H9 (cell line): ENCODE measurements around the gene GPR155. TPM values are rescaled to one million over a fixed set of nuclear protein-coding genes. Genes with fewer than 3 reads are reported as not detected.

Experiments
- DNase-seq: peaks from one replicate; pipeline ENCODE4 v3.0.0-alpha.2; 2017
- H2AFZ ChIP-seq: one replicate; pipeline ENCODE4 v1.6.1; 2013; ENCODE audit warnings: mild to moderate bottlenecking, low read length, control low read depth, moderate library complexity
- H2AK5ac ChIP-seq: 2 replicates; pipeline ENCODE4 v1.6.1; 2013; ENCODE audit warnings: low read length, control low read depth, mixed read lengths; ENCODE audit not compliant: insufficient read length
- H2BK120ac ChIP-seq: one replicate; pipeline ENCODE4 v1.6.1; 2013; ENCODE audit warnings: low read depth, mild to moderate bottlenecking, low read length, control low read depth, inconsistent platforms; ENCODE audit not compliant: poor library complexity, severe bottlenecking
- H2BK12ac ChIP-seq: 2 replicates; pipeline ENCODE4 v1.6.1; 2013; ENCODE audit warnings: low read length, control low read depth, mixed read lengths, low read depth; ENCODE audit not compliant: insufficient read length
- H2BK15ac ChIP-seq: 2 replicates; pipeline ENCODE4 v1.6.1; 2013; ENCODE audit warnings: low read depth, low read length, control low read depth
- H2BK20ac ChIP-seq: one replicate; pipeline ENCODE4 v1.6.1; 2013; ENCODE audit warnings: low read depth, mild to moderate bottlenecking, low read length, control low read depth, inconsistent platforms; ENCODE audit not compliant: poor library complexity, severe bottlenecking
- H2BK5ac ChIP-seq: 2 replicates; pipeline ENCODE4 v1.6.1; 2013; ENCODE audit warnings: low read length, control low read depth, mixed read lengths; ENCODE audit not compliant: insufficient read length
- H3K14ac ChIP-seq: 2 replicates; pipeline ENCODE4 v1.6.1; 2013; ENCODE audit warnings: low read length, control low read depth; ENCODE audit not compliant: insufficient read depth
- H3K18ac ChIP-seq: 2 replicates; pipeline ENCODE4 v1.6.1; 2013; ENCODE audit warnings: low read depth, mild to moderate bottlenecking, mixed read lengths, low read length, control low read depth; ENCODE audit not compliant: insufficient read length
- H3K23ac ChIP-seq: 2 replicates; pipeline ENCODE4 v1.6.1; 2013; ENCODE audit warnings: low read length, control low read depth, mixed read lengths, low read depth; ENCODE audit not compliant: insufficient read length
- H3K23me2 ChIP-seq: 2 replicates; pipeline ENCODE4 v1.6.1; 2013; ENCODE audit warnings: low read depth, mild to moderate bottlenecking, mixed read lengths, low read length, control low read depth; ENCODE audit not compliant: insufficient read length, poor library complexity, severe bottlenecking
- H3K27ac ChIP-seq: 2 replicates; pipeline ENCODE4 v1.5.1; 2013; ENCODE audit warnings: low read length, control low read depth, mixed read lengths, low read depth; ENCODE audit not compliant: insufficient read length
- H3K27me3 ChIP-seq: 2 replicates; pipeline ENCODE4 v1.6.1; 2013; ENCODE audit warnings: low read length, control low read depth, inconsistent platforms; ENCODE audit not compliant: insufficient read depth
- H3K4ac ChIP-seq: 2 replicates; pipeline ENCODE4 v1.6.1; 2013; ENCODE audit warnings: low read depth, mild to moderate bottlenecking, control low read depth, inconsistent platforms, low read length, moderate library complexity
- H3K4me1 ChIP-seq: 2 replicates; pipeline ENCODE4 v1.6.1; 2013; ENCODE audit warnings: low read length, control low read depth, inconsistent platforms; ENCODE audit not compliant: insufficient read depth
- H3K4me2 ChIP-seq: 2 replicates; pipeline ENCODE4 v1.6.1; 2013; ENCODE audit warnings: low read length, control low read depth, mixed read lengths; ENCODE audit not compliant: insufficient read length, insufficient read depth
- H3K56ac ChIP-seq: 2 replicates; pipeline ENCODE4 v1.6.1; 2013; ENCODE audit warnings: low read depth, mild to moderate bottlenecking, mixed read lengths, low read length, control low read depth; ENCODE audit not compliant: insufficient read length
- H3K79me1 ChIP-seq: 2 replicates; pipeline ENCODE4 v1.6.1; 2013; ENCODE audit warnings: low read depth, mild to moderate bottlenecking, moderate library complexity, low read length, control low read depth, inconsistent platforms; ENCODE audit not compliant: insufficient read depth, poor library complexity, severe bottlenecking
- H3K79me2 ChIP-seq: 2 replicates; pipeline ENCODE4 v1.6.1; 2013; ENCODE audit warnings: low read length, control low read depth, inconsistent platforms; ENCODE audit not compliant: insufficient read depth
- H3K9ac ChIP-seq: 2 replicates; pipeline ENCODE4 v1.6.1; 2013; ENCODE audit warnings: low read length, control low read depth, mixed read lengths; ENCODE audit not compliant: insufficient read length; ENCODE audit errors: extremely low read depth
- H3K9me3 ChIP-seq: one replicate; pipeline ENCODE4 v1.6.1; 2013; ENCODE audit warnings: low read depth, low read length, inconsistent platforms; ENCODE audit not compliant: control insufficient read depth
- H3T11ph ChIP-seq: one replicate; pipeline ENCODE4 v1.6.1; 2013; ENCODE audit warnings: mild to moderate bottlenecking, low read length, control low read depth, inconsistent platforms
- H4K20me1 ChIP-seq: one replicate; pipeline ENCODE4 v1.6.1; 2013; ENCODE audit not compliant: control insufficient read depth, insufficient read length, insufficient read depth
- H4K5ac ChIP-seq: 2 replicates; pipeline ENCODE4 v1.6.1; 2013; ENCODE audit warnings: low read depth, mild to moderate bottlenecking, mixed read lengths, low read length, control low read depth; ENCODE audit not compliant: insufficient read length
- H4K8ac ChIP-seq: replicated peaks from 2 replicates; pipeline ENCODE4 v1.6.1; 2013; ENCODE audit warnings: low read length, control low read depth, mixed read lengths, low read depth; ENCODE audit not compliant: insufficient read length
- H4K91ac ChIP-seq: 2 replicates; pipeline ENCODE4 v1.6.1; 2013; ENCODE audit warnings: low read depth, mild to moderate bottlenecking, moderate library complexity, mixed read lengths, low read length, control low read depth; ENCODE audit not compliant: insufficient read length
- H3K27ac Mint-ChIP-seq, 3 experiments: 2 replicates in 2 of 3; 3 replicates in 1 of 3; pipeline ENCODE4 v1.8.0; 2020 to 2021; ENCODE audit warnings: mixed read lengths in 3 of 3, mild to moderate bottlenecking in 1 of 3, moderate library complexity in 1 of 3
- H3K27me3 Mint-ChIP-seq: 2 replicates; pipeline ENCODE4 v1.8.0; 2021; ENCODE audit warnings: low read depth, mild to moderate bottlenecking, moderate library complexity, mixed read lengths
- H3K36me3 Mint-ChIP-seq, 3 experiments: 2 replicates in 2 of 3; 3 replicates in 1 of 3; pipeline ENCODE4 v1.8.0; 2020 to 2021; ENCODE audit warnings: low read depth in 3 of 3, mixed read lengths in 3 of 3; ENCODE audit not compliant: insufficient read depth in 1 of 3
- H3K4me1 Mint-ChIP-seq, 2 experiments: 2 replicates each; pipeline ENCODE4 v1.8.0; 2020; ENCODE audit warnings: mixed read lengths in 2 of 2
- H3K4me3 Mint-ChIP-seq, 2 experiments: 2 replicates in 1 of 2; 3 replicates in 1 of 2; pipeline ENCODE4 v1.8.0; 2020 to 2021; ENCODE audit warnings: mild to moderate bottlenecking in 2 of 2, mixed read lengths in 2 of 2, moderate library complexity in 1 of 2
- H3K9me3 Mint-ChIP-seq, 2 experiments: 2 replicates in 1 of 2; 3 replicates in 1 of 2; pipeline ENCODE4 v1.8.0; 2020; ENCODE audit warnings: mild to moderate bottlenecking in 2 of 2, mixed read lengths in 2 of 2, moderate library complexity in 1 of 2
- CTCF ChIP-seq: fragments of 200-600 bp; sonication (generic); conservative IDR thresholded peaks from 3 replicates; pipeline ENCODE4 v1.8.0; 2021; ENCODE audit warnings: antibody characterized with exemption, mild to moderate bottlenecking
- WGBS: extraction: QIAGEN DNeasy Blood & Tissue Kit; methylation state at CpG from one replicate; pipeline ENCODE4 v1.1.7; 2013; ENCODE audit warnings: missing lambda C conversion rate, low lambda C conversion rate, mixed read lengths; ENCODE audit not compliant: insufficient read length; ENCODE audit errors: extremely low coverage; 5-methylcytosine and 5-hydroxymethylcytosine counted together
- total RNA-seq: library from RNA; stranded (reverse); gene quantifications from 2 replicates; pipeline ENCODE4 v1.2.1, GENCODE V29; 2021

The GPR155 gene
- total RNA-seq, 1 experiment from 2014 or later: 0.35 TPM

GRCh38 chr2:174395284-174395968 lies 91.4 kb downstream of the GPR155 start, which contains the start of gene SCRN3:
SCRN3 (plus strand) TSS chr2:174395730; CDS start chr2:174398284, 2,554 bp downstream.
- Mint-ChIP-seq H3K4me3 (peak within 1 kb of the TSS; percentile 98), H3K27me3 (no peaks in the 10 kb centered on the region), H3K27ac (peak within 1 kb of the TSS; percentile 95 to 99 (median 98)), H3K4me1 (peaks cover 7 to 8% of the 10 kb centered on the region in 2 experiments), H3K9me3 (peaks cover 0 to 3% of the 10 kb centered on the region in 2 experiments; a peak in 1 of 5 replicates), H3K36me3 (peaks cover 0 to 2% (median 0%) of the 10 kb centered on the region in 3 experiments; a peak in 4 of 7 replicates)
- Histone ChIP-seq H3K27me3 (no peaks in the 10 kb centered on the region), H3K4me1 (no peaks in the 10 kb centered on the region), H2BK20ac (no peak within 1 kb of the TSS), H3T11ph (no peak within 1 kb of the TSS), H4K8ac (no peak within 1 kb of the TSS), H3K79me1 (peaks cover 2% of the 10 kb centered on the region), H3K23me2 (peaks cover 9% of the 10 kb centered on the region), H2AK5ac (no peak within 1 kb of the TSS), H2AFZ (peak within 1 kb of the TSS; percentile 93), H4K5ac (no peak within 1 kb of the TSS), H2BK5ac (peak within 1 kb of the TSS; percentile 21), H3K14ac (no peak within 1 kb of the TSS), H4K91ac (no peak within 1 kb of the TSS), H3K79me2 (no peaks in the 10 kb centered on the region), H2BK15ac (no peak within 1 kb of the TSS), H4K20me1 (no peaks in the 10 kb centered on the region), H3K23ac (no peak within 1 kb of the TSS), H3K4ac (no peak within 1 kb of the TSS), H3K4me2 (peak within 1 kb of the TSS; percentile 71), H3K18ac (peak within 1 kb of the TSS; percentile 18), H3K56ac (no peak within 1 kb of the TSS), H2BK120ac (no peak within 1 kb of the TSS), H2BK12ac (no peak within 1 kb of the TSS), H3K9ac (peak within 1 kb of the TSS; percentile 78), H3K9me3 (no peaks in the 10 kb centered on the region), H3K27ac (no peak within 1 kb of the TSS)
- no peak for TF ChIP-seq CTCF
- WGBS: no CpG with 5 or more reads among the region's 35 CpGs
- peak; percentile 98 for DNase-seq
